ENCODE measurements around the gene PHC2.

The PHC2 gene

GRCh38 chr1:33286451-33287185, 144.3 kb downstream of the PHC2 start:
- DNase-seq (ENCODE audit: low read depth): no peak
- H3K4me3 ChIP-seq (ENCODE audit: low read depth, low read length): no peak overlapping the region
- no peak for TF ChIP-seq CTCF (IDR thresholded peaks at IDR 0.05; ENCODE audit: low read depth, low read length, missing control alignments)

DNA sequence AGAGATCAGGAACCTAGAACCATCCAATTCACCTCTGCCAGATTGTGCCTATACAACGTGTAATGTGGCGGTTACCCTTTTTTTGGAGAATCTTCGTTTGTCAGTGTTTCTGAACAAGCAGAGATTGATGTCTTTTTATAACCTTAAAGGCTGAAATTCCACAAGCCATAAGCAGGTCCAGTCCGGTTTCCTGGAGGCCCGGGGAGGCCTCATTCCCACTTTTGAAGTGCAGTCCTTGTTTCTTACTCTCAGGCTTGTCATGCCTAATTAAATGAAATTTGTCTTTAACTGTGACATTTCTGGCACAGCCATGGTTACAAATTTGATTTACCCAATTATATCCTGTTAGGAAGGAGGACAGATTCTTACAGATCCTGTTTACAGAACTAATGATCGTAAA, 146.8 kb downstream of the PHC2 start:
- no peak for DNase-seq (ENCODE audit: low read depth)
- no peak for TF ChIP-seq CTCF (IDR thresholded peaks at IDR 0.05; ENCODE audit: low read depth, low read length, missing control alignments)
- no peak overlapping the region for H3K4me3 ChIP-seq (ENCODE audit: low read depth, low read length)

GRCh38 chr1:33282791-33283190, 148.1 kb downstream of the PHC2 start:
- no peak for TF ChIP-seq CTCF (IDR thresholded peaks at IDR 0.05; ENCODE audit: low read depth, low read length, missing control alignments)
- no peak overlapping the region for H3K4me3 ChIP-seq (ENCODE audit: low read depth, low read length)
- DNase-seq (ENCODE audit: low read depth): no peak

- no peak for DNase-seq (ENCODE audit: low read depth)
- TF ChIP-seq CTCF (IDR thresholded peaks at IDR 0.05; ENCODE audit: low read depth, low read length, missing control alignments): no peak
- no peak overlapping the region for H3K4me3 ChIP-seq (ENCODE audit: low read depth, low read length)
Observed at GRCh38 chr1:33281554-33282303, 149.2 kb downstream of the PHC2 start.

- TF ChIP-seq CTCF (IDR thresholded peaks at IDR 0.05; ENCODE audit: low read depth, low read length, missing control alignments): no peak
- DNase-seq (ENCODE audit: low read depth): no peak
- no peak overlapping the region for H3K4me3 ChIP-seq (ENCODE audit: low read depth, low read length)
Observed at GRCh38 chr1:33280091-33280661, 150.7 kb downstream of the PHC2 start.

DNA sequence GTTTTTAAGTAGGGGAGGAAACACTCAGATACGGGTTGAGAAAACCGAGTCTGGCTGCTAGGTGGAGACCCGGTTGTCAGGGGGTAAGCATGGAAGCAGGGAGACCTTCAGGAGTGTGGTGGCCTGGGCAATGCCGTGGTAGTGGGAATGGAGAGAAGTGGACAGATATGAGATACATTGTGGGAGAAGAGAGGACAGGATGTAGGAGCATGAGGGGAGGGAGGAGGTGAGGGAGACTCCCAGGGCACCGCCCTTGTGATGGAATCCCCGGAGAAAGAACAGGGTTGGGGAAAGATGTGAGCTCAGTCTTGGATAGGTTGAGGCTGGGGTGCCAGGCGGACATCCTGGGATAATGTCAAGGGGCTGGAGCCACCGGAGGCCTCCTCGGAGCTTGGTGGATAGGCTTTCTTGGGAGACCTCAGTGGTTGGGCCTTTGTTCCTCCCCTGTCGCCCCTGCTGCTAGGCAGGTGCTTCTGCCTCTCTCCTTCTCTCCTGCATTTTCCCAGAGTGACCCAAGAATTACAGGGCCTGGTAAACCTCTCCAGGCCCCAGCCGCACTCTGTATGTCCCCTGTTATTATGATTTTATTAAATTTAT, 153.3 kb downstream of the PHC2 start:
- no peak overlapping the region for H3K4me3 ChIP-seq (ENCODE audit: low read depth, low read length)
- DNase-seq (ENCODE audit: low read depth): no peak
- TF ChIP-seq CTCF (IDR thresholded peaks at IDR 0.05; ENCODE audit: low read depth, low read length, missing control alignments): no peak
